Prostate gland (tissue), 2 donors: ENCODE measurements around the gene GLYATL2.

Experiments
- POLR2A ChIP-seq: fragments of 450-650 bp; IDR thresholded peaks from one replicate; pipeline ENCODE4 v1.6.1; 2016; ENCODE audit warnings: antibody characterized with exemption, mild to moderate bottlenecking
- POLR2AphosphoS5 ChIP-seq: sonication (generic); formaldehyde crosslinking; IDR thresholded peaks from one replicate; pipeline ENCODE4 v1.6.1; 2017; ENCODE audit warnings: antibody characterized with exemption
- TF ChIP-seq, protein P1 (sequence below), 4 experiments: fragments of 200-600 bp in 2 of 4; fragments of 450-650 bp in 2 of 4; sonication (generic) in 2 of 4; IDR thresholded peaks; 1 replicate in 3 of 4; 2 replicates in 1 of 4; pipeline ENCODE4 v1.5.1; 2016 to 2019; ENCODE audit warnings: antibody characterized with exemption in 4 of 4, mild to moderate bottlenecking in 2 of 4, moderate library complexity in 2 of 4

DNA sequence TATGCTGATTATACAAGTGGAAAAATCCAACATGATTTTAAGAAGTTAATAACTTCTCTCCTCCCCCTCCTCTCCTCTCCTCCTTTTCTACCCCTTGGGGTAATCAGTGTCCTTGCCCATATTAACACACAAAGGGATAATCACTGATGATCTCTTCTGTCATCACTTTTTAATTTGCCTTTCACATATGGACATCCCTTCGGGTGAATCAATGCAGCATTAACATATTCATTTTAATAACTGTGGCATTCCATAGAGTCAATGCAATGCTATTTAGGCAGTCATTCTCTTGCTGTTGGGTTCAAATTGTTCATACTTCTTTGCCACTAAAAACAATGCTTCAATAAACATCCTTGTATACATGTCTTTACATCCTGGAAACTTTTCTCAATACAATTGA is 42.9 kb upstream of the GLYATL2 start:
- TF ChIP-seq, protein P1, sequence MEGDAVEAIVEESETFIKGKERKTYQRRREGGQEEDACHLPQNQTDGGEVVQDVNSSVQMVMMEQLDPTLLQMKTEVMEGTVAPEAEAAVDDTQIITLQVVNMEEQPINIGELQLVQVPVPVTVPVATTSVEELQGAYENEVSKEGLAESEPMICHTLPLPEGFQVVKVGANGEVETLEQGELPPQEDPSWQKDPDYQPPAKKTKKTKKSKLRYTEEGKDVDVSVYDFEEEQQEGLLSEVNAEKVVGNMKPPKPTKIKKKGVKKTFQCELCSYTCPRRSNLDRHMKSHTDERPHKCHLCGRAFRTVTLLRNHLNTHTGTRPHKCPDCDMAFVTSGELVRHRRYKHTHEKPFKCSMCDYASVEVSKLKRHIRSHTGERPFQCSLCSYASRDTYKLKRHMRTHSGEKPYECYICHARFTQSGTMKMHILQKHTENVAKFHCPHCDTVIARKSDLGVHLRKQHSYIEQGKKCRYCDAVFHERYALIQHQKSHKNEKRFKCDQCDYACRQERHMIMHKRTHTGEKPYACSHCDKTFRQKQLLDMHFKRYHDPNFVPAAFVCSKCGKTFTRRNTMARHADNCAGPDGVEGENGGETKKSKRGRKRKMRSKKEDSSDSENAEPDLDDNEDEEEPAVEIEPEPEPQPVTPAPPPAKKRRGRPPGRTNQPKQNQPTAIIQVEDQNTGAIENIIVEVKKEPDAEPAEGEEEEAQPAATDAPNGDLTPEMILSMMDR (IDR thresholded peaks at IDR 0.05), result no peak
- TF ChIP-seq POLR2A, result no peak
- TF ChIP-seq POLR2AphosphoS5, result no peak
